DOHH2 (cell line): Measurements from ENCODE around the gene NHLH1.

Experiments
- H3F3A ChIP-seq: fragments of 200-600 bp; sonication (generic), shearing (Covaris generic); 2 replicates; pipeline ENCODE4 v1.6.0; 2016; ENCODE audit warnings: antibody characterized with exemption, mild to moderate bottlenecking; ENCODE audit not compliant: control insufficient read depth, insufficient read depth
- H3K27ac ChIP-seq: fragments of 200-600 bp; sonication (generic); 2 replicates; pipeline ENCODE4 v1.5.1; 2014; ENCODE audit warnings: low read depth, mild to moderate bottlenecking, low read length, moderate library complexity
- H3K27me3 ChIP-seq: fragments of 200-600 bp; sonication (generic); 2 replicates; pipeline ENCODE4 v1.6.1; 2014; ENCODE audit warnings: mild to moderate bottlenecking, low read length, mixed read lengths; ENCODE audit not compliant: control insufficient read depth
- H3K36me3 ChIP-seq: fragments of 200-600 bp; sonication (generic); 2 replicates; pipeline ENCODE4 v1.6.1; 2014; ENCODE audit warnings: mild to moderate bottlenecking, low read length, moderate library complexity, mixed read lengths; ENCODE audit not compliant: control insufficient read depth
- H3K4me1 ChIP-seq: fragments of 200-600 bp; sonication (generic); 2 replicates; pipeline ENCODE4 v1.6.1; 2014; ENCODE audit warnings: mild to moderate bottlenecking, low read length, mixed read lengths; ENCODE audit not compliant: control insufficient read depth
- H3K4me2 ChIP-seq: fragments of 200-600 bp; sonication (generic); 2 replicates; pipeline ENCODE4 v1.6.0; 2014; ENCODE audit warnings: mild to moderate bottlenecking, low read length, moderate library complexity
- H3K4me3 ChIP-seq: fragments of 200-600 bp; sonication (generic); 2 replicates; pipeline ENCODE4 v1.5.1; 2014; ENCODE audit warnings: mild to moderate bottlenecking, low read length, mixed read lengths
- H3K79me2 ChIP-seq: fragments of 200-600 bp; sonication (generic); 2 replicates; pipeline ENCODE4 v1.6.1; 2014; ENCODE audit warnings: mild to moderate bottlenecking, low read length, mixed read lengths; ENCODE audit not compliant: control insufficient read depth
- H3K9me2 ChIP-seq: fragments of 200-600 bp; sonication (generic); replicated peaks from 2 replicates; pipeline ENCODE4 v1.6.1; 2014; ENCODE audit warnings: mild to moderate bottlenecking, low read length, mixed read lengths; ENCODE audit not compliant: control insufficient read depth
- H3K9me3 ChIP-seq: fragments of 200-600 bp; sonication (generic); 2 replicates; pipeline ENCODE4 v1.6.1; 2014; ENCODE audit warnings: antibody characterized with exemption, low read length, mixed read lengths; ENCODE audit not compliant: control insufficient read depth, insufficient read depth
- H4K20me1 ChIP-seq: fragments of 200-600 bp; sonication (generic); 2 replicates; pipeline ENCODE4 v1.6.0; 2014; ENCODE audit warnings: low read depth, mild to moderate bottlenecking, antibody characterized with exemption, low read length, moderate library complexity; ENCODE audit not compliant: control insufficient read depth, insufficient read depth
- EZH2phosphoT487 ChIP-seq: fragments of 200-600 bp; sonication (generic); IDR thresholded peaks from 2 replicates; pipeline ENCODE4 v1.6.1; 2017; ENCODE audit warnings: borderline replicate concordance, mild to moderate bottlenecking, antibody characterized with exemption, low read length, moderate library complexity, mixed read lengths
- TF ChIP-seq, protein P1 (sequence below): fragments of 200-600 bp; sonication (generic); IDR thresholded peaks from one replicate; pipeline ENCODE4 v1.5.1; 2014; ENCODE audit warnings: antibody characterized with exemption, mild to moderate bottlenecking, low read depth, low read length; ENCODE audit not compliant: poor library complexity, severe bottlenecking

NHLH1 gene

DNA sequence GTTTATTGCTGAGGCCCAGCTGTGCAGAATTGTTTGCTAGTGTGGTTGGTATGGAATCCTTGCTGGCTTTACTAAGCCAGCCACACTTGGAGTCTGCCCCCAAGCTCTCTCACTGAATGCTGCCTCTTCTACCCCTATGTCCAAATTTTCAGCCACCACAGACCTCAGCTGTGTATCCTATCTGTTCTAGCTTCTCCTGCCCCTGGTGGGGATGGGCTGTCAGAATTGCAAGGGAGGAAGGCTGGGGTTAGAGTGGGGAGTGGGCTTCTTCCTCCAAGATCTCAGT lies 4.4 kb downstream of the NHLH1 start:
- Histone ChIP-seq H3K4me2 (no peak overlapping the region), H3K9me2 (no peaks in the 10 kb centered on the region), H3K27me3 (peaks cover 20% of the 10 kb centered on the region), H3F3A (no peaks in the 10 kb centered on the region), H3K79me2 (no peaks in the 10 kb centered on the region), H3K4me3 (no peak overlapping the region), H4K20me1 (no peaks in the 10 kb centered on the region), H3K4me1 (peaks cover 14% of the 10 kb centered on the region), H3K36me3 (no peaks in the 10 kb centered on the region), H3K9me3 (no peaks in the 10 kb centered on the region), H3K27ac (no peak overlapping the region)
- TF ChIP-seq EZH2phosphoT487 = no peak
- TF ChIP-seq, protein P1, sequence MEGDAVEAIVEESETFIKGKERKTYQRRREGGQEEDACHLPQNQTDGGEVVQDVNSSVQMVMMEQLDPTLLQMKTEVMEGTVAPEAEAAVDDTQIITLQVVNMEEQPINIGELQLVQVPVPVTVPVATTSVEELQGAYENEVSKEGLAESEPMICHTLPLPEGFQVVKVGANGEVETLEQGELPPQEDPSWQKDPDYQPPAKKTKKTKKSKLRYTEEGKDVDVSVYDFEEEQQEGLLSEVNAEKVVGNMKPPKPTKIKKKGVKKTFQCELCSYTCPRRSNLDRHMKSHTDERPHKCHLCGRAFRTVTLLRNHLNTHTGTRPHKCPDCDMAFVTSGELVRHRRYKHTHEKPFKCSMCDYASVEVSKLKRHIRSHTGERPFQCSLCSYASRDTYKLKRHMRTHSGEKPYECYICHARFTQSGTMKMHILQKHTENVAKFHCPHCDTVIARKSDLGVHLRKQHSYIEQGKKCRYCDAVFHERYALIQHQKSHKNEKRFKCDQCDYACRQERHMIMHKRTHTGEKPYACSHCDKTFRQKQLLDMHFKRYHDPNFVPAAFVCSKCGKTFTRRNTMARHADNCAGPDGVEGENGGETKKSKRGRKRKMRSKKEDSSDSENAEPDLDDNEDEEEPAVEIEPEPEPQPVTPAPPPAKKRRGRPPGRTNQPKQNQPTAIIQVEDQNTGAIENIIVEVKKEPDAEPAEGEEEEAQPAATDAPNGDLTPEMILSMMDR = no peak

DNA sequence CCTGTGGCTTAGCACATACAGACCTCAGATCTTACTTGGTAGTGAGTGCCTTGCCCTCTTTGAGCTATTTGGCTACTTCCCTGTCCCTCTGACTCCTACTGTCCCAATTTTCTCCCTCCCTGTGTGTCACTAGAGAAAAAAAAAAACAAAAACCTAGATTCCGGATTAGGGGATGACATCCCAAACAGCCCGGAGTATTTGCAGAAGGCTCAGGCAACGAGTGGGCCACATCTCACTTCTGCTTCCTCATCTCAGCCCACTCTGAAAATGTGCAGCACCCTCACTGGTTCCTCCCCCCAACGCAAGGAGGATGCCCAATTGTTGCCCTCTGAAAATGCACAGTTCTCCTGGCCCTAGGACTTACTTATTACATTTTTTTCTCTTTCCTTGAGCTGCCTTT lies 4.9 kb downstream of the NHLH1 start:
- Histone ChIP-seq H3K27ac (no peak overlapping the region), H3K79me2 (no peaks in the 10 kb centered on the region), H4K20me1 (no peaks in the 10 kb centered on the region), H3K27me3 (peaks cover 20% of the 10 kb centered on the region), H3K36me3 (no peaks in the 10 kb centered on the region), H3K4me1 (peaks cover 16% of the 10 kb centered on the region), H3K4me2 (no peak overlapping the region), H3K4me3 (no peak overlapping the region), H3K9me3 (no peaks in the 10 kb centered on the region), H3K9me2 (no peaks in the 10 kb centered on the region), H3F3A (no peaks in the 10 kb centered on the region)
- TF ChIP-seq EZH2phosphoT487 = no peak
- TF ChIP-seq, protein P1 = no peak

DNA sequence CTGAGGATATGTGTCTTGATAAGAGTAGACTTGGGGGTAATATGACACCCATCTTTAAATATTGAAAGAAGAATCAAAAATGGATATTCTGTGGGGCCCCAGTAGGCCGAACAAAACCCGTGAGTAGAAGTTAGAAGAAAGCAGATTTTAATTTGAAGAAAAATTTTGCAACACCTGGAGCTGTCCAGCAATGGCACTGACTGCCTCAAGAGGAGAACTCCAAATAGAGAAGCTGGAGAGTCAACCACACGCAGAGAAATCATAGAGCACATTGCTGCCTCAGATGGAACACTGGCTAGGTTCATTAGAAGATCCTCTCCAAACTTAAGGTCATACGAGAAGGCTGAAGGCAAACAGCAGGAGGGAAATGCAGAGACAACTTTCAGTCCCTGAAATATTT lies 6.8 kb downstream of the NHLH1 start:
- H3K9me2 ChIP-seq = no peaks in the 10 kb centered on the region
- H3K36me3 ChIP-seq = no peaks in the 10 kb centered on the region
- no peaks in the 10 kb centered on the region for H3K79me2 ChIP-seq
- no peak overlapping the region for H3K4me3 ChIP-seq
- no peaks in the 10 kb centered on the region for H3F3A ChIP-seq
- TF ChIP-seq, protein P1 = no peak
- no peak for TF ChIP-seq EZH2phosphoT487
- no peaks in the 10 kb centered on the region for H3K9me3 ChIP-seq
- peaks cover 7% of the 10 kb centered on the region; the same call in 1 of the 2 replicates for H3K27me3 ChIP-seq
- H4K20me1 ChIP-seq = no peaks in the 10 kb centered on the region
- H3K4me2 ChIP-seq = no peak overlapping the region
- peaks cover 16% of the 10 kb centered on the region for H3K4me1 ChIP-seq
- H3K27ac ChIP-seq = no peak overlapping the region
